HG03457 (cell line): ENCODE data around the gene NOLC1.

Experiments
- ATAC-seq: cut with Tn5 transposase; IDR thresholded peaks from one replicate; pipeline ENCODE4 v1.9.1; 2021; ENCODE audit warnings: moderate number of reproducible peaks; ENCODE audit not compliant: unreplicated experiment

Gene NOLC1

DNA sequence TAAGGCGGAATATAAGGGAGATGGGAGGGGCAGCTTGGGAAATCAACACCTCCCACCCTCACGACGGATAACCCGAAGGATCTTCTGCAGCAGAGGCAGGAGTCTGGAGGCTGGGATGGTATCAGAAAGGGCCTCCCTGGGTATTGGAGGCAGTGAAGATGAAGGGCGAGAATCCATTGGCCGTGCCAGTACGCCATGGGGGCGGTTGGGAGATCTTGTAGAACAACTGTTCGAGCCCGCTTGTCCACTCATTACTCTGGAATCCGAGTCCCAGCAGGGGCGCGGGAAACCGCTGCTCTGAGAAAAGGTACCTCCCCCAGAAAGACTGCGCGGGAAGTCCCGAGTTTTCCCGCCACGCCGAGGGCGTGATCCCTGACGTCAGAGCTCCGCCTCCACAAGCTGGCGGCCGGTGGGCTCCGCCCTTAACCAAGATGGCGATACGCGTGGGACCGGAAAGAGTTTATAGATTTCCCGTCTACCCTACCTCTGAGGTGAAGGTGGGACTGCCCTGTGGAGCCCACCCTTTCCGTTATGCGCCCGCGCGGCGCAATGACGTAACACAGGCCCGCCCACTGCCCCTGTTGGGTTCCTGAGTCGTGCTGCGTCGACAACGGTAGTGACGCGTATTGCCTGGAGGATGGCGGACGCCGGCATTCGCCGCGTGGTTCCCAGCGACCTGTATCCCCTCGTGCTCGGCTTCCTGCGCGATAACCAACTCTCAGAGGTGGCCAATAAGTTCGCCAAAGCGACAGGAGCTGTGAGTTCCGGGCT, at the start of gene NOLC1:
TSS of gene NOLC1 (plus strand) at position 616 of the 771 bp plus-strand sequence. CDS start at position 638, 22 bp downstream.
- peak; percentile 84 for ATAC-seq

DNA sequence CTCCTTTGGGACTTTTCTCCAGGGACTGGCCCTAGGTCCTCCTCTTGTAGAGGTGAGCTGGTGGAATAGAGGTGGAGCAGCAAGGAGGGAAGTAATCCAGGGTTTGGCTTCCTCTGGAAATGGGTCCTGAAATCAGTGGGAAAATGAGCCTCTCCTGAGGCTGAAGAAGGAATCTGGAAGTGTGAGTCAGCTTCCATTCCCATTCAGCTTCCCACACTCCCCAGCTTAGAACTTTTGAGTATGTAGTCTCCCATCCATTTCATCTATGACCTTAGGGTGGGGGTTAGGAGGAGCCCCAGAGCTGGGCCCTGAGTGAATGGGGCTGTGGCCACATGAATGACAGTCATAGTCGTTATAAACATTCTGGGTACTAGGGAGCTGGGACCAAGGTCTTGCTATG, 49.8 kb upstream of the NOLC1 start:
- ATAC-seq: no peak

DNA sequence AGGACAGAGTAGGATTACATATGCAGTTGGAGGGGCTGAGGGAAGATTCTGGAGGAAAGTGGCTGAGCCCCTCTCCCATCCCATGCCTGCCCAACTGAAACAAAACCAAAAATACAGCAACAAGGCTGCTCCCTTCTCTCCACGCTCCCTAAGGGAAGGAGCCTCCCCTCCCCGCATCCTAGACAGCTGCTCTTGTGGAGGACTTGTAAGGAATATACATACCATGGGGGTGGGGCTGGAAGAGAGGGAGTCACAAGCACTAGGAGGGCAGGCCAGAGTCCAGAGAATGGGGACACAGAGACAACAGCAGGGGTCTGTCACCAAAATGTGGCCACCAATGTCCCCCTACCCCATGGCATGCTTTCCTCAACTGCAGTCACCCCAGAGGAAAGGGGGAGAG, 45.2 kb upstream of the NOLC1 start:
- no peak for ATAC-seq

DNA sequence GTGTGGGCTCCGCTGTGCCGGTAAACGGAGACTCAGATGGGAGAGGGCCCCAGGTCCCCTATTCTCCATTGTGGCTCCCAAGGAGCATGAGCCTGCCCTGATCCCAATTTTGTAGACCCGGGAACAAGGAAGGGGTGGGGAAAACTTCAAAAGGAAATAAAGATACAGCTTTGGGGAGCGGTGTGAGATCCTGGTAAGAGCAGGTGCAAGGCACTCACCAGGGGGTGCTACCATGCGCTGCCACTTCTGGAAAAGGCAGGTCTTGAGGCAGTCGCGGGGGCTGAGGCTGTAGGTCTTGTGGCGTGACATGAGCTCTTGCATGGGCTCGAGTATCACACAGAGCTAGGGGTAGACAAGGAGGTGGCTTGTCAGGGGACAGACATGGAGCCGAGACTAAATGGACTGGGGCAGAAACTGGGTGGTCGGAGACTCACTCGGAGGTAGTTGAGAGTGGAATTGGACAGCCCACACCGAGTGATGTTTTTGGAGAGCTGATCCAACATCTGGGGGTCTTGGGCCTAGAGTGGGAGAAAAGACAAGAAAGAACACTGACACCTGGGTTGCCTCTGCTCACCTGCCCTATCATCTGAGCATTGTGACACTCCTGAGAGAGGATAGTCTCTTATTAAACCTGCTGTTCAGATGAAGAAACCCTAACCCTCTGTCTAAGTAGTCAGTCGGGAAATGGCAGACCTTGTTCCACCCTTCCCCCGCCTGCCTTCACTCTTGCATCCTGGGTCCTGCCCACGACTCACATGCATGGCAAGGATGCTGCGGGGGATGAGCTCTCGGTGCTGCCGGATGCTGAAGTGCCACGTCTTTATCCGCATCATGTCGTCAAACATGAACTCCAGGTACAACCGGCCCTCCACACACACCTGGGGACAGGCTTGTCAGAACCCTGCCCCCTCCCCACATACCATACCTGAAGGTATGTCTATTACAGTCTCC, 42.7 kb upstream of the NOLC1 start:
- ATAC-seq: no peak

DNA sequence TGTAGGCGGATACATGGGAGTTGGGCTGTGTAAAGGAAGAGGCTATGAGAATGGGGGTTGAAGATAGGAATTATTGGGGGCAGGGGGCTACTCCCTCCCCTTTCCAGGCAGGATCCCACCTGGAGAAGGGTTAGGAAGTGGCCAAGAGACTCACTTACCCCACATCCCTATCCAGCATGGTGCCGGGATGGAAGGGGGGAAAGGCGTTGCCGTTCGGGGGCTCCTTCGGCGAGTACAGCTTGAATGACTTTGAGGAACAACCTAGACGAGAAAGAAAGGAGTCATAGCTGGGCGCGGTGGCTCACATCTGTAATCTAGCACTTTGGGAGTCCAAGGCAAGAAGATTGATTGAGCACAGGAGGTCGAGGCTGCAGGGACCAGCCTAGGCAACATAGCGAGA, 40.9 kb upstream of the NOLC1 start:
- no peak for ATAC-seq

DNA sequence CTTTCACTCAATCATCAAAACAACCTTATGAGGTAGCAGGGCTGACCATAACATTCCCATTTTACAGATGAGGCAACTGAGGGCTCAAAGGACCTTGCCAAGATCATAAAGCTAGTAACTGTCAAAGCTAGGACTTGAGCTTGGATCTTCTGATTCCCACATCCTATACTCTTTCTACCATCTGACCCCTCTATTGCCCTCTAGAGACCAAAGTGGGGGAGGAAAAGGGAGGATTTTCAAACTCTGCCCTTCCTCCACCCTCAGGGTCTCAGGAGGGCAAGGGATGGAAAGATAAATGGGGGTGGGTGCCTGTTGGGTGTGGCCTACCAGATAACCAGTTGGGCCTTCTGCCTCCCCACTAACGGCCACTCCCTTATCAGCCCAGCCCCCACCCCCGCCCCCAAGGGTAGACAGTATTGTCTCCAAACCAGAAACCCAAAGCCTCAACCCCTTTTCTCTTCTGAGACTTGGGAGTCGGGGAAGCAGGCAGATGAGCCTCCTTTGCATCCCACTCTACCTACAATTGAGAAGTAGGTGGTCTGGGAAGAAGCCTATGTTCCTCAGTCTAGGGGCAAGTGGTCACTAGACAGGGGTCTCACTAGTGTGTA, 39.9 kb upstream of the NOLC1 start:
- ATAC-seq: no peak

DNA sequence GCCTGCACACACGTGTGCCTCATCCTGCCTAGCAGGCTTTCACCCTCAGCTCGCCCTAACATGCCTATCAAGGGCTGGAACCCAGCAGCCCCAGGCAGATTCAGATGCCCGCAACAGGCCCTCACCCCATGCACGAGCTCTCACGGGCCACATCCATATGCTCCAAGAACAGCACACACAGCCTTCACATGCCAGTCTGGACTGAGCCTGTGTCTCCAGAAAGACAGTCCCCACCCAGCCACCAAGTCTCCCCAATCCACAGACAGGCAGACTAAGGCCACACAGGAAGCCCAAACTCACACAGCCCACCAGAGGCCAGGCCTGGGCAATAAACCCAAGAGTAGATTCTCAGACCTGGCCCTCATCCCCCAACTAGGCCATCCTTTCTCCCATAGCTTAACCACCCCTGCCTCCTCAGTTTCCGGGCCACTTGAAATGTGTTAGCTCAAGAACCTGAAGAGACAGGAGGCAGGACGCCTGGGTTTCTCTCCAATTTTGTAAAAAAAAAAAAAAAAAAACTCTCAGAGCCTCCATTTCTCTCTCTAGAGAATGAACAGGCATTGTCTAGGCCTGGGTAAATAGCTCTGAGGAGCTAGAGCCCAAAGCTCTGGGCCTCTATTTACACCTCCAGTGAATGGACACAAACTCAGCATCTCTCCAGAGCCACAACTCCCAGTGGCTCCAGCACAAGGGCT, 38.8 kb upstream of the NOLC1 start:
- ATAC-seq: no peak

DNA sequence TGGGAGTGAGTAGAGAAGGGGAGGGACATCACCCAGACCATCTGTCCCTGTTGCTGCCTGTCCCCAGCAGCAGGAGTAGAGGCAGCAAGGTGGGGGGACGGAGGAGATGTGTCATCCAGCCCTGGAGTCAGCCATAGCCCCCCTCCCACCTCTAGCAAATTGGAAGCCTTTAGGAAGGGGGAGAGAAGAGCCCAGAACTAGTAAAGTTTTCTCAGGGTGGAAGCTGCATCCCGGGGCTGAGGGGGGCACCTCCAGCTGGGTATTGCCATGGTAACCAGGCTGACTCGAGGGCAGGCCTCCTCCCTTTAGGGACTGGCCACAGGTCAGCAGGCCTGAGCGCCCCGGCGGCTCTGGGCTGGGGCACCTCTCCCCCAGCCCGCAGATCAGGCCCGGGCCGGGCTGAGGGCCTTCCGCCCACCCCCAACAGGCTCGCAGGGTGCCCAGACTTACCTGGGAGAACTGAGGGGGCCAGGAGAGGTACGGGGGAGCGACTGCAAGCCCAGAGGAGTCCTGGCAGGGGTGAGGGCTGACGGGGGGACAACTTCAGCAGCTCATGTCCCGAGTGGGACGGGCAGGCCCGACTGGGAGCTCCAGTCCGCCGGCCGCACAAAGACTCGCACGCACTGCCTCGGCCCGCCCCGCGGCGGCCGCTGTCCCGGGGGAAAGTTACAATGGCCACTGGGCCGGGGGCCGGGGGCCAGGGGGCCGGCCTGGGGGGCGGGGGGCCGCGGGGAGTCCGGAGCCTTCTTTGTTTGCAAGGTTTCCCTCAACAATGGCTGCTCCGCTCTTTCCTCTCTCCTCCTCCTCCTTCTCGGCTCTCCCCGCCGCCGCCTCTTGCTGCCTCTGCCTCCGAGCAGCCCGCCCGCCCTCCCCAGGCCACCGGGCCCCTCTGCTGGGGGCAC, 38.0 kb upstream of the NOLC1 start:
- no peak for ATAC-seq

DNA sequence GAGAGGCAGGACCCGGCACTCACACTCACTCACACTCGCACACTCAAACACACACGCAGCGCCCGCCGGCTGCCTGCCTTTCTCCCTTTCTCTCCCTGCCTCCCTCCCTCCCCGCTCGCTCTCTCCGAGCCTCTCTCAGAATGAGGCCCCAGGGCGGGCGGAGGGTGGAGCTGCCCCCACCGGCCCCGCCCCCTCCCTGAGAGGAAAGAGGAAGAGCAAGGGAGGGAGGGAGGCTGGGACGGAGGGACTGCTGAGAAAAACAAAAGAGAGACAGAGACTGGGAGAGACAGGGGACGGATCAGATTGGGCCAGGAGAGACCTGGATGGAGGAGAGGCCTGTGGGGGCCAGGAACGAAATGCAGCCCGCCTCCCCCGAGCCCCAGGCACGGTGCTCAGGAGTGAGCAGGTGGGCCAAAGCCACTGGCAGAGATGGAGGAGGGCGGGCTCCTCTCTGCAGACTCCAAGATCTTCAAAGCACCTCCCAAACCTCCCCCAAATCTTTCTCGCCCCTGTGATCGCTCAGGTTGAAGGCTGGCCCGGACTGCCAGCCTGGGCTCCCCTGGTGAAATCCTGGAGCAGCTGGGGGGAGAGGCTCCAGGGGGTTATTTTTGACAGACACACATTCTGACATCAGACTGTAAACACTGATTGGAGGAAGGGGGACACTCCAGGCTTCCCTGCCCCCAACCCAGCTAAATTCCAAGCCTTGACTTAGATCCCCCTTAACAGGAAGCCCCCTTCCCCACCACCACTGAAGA, 37.1 kb upstream of the NOLC1 start:
- ATAC-seq: peak; percentile 42

DNA sequence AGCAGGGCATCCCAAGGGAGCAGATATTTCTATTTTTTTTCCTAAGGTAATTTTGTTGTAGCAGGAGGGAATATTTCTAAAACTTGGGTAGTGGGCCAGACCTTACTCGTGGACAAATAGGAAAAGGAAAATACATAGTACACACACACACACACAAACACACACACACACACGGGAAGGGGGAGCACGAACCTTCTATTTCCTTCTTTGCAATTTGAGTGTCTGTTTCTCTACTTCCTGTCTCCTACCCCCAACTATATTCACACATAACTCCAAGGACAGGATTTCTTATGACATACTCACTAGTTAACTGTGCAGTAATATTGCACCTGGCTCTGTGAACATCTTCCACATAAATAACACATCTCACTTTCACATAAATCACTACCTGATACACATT, 36.4 kb upstream of the NOLC1 start:
- no peak for ATAC-seq

DNA sequence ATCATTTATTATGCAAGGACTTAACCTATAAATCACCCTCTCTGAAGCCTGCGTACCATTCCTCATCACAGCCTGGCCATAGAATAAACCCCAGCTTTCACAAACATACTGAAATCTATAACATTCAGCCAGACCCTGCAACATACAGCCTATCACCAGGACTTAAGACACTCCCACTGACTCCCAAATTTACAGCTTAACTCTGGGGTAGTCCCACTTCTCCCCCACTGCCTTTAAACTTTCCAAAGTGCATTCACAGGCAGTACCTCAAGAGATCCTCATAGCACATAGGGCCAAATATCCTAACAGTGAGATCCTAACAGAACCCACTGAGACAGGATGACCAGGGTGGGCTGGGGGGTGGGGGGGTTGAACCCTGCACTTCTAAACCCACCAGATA, 35.5 kb upstream of the NOLC1 start:
- ATAC-seq: no peak

DNA sequence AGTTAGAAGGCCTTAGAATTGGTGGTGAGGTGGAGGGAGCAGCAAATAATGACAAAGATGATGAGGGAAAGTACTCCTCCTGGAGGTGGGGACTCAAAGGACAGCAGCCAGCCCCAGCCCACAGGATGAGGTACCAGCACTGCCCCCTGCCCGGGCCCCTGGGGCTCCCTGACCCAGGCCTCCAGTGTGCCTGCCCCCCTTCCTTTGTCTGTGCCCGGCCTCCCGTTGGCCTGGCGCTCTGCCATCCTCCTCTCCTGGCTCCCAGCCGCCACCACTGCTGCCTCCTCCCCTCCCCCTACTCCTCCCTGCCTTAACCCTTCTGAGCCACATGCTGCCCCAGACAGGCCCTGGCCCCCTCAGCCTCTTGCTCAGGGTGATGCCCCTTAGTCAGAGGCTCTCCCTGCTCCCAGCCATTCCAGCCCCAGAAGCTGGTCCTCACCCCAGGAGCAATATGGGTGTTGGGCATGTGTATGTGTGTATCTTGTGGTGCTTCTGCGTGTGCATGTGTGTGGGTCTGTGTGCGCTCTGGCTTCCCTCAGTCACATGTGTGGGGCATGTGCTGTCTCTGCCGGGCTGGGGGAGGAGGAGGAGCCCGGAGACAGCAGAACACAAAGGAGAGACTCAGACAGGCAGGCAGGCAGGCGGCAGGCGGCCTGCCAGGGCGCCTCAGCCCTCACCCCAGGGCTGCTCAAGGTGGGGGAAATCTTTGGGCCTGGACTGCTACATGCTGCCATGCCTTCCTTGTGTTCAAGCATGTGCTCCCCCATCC, 34.6 kb upstream of the NOLC1 start:
- no peak for ATAC-seq

DNA sequence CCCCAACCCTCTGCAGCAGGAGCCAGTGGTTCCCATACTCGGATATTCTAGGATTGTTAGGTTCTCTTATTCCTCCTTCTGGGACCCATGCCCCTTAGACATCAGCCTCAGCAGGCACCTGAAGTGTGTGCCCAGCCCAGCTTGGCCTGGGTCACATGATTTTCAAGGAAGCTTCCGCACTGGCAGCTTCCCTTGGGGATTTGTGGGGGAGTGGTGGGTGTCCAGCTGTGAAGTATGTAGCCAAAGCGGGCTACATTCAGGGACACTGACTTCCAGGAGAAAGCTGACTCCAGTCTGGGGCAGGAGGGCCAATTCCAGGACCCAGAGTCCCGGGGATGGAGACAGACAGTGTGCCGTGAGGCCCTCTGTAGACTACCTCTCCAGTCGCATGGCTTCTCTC, 33.3 kb upstream of the NOLC1 start:
- ATAC-seq: no peak

DNA sequence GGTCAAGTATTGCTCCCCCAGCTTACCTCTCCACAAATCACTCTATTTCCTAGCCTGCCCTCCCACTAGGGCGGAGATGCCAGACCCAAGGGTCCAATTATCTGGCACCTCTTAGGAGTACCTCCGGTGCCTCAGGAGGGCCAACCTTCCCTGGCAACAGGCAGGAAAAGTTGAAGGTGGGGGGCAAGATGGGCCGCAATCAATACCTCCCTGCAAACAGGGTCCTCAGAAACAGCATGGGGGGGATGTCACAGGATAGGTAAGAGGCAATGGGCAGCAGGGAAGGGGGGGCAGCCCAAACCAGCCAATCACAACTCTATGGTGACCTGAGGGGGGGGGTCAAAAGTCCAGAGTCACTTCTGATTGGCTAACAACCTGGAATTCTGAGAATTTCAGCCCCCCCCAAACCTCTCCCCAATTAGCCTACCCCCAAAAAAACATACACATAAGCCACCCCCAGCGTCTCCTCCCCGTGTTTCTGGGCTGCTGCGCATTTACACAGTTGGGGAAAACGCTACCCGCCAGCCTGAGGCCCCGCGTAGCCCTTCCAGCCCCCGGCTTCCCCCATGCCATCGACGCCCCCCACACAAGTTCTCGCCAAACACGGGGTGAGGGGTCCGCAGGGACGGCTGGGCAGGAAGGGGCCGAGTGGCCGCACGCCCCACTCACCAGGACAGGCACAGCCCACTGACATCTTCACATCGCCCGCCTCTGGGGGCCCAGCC, 32.6 kb upstream of the NOLC1 start:
- ATAC-seq: peak; percentile 6

DNA sequence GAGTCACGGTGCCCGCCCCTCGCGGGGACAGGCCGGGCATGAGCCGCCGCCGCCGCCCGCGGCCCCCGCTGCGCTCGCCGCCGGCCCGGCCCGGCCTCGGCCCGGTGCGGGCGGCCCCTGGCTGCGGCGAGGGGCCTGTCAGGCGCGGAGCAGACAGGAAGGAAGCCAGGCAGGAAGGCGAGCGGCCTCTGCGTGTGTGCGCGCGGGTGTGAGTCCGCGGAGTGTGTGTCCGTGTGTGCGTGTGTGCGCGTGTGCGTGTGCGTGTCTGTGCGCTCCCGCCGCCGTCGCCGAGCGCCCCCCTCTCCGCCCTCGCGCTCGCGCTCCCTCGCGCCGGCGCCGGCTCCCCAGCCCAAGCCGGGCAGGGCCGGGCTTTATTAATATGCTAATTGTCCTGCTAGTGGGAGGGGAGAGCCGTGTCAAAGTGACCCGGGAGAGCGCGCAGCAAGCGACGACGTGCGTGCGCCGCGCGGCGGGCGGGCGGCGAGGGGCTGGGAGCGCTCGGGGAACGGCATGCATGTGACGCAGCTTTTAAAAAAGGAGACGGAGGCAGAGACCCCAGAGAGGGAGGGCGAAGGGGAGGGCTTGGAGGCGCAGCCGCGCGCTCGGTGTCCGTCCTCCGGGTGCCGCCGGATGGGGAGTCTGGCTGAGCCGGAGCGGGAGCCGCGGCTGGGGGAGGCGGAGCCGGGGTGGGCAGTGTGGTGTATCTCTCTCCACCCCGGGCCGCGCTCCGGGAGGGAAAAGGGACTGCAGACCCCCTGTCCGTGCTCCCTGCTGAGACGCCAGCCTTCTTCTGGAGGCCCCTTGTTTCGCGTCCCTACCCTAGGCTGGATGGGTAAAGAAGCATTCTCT, 31.8 kb upstream of the NOLC1 start, which contains the start of gene LDB1:
TSS of gene LDB1 (minus strand) at position 227 of the 849 bp plus-strand sequence. CDS start 258 bp downstream, outside the sequence.
- peak; percentile 36 for ATAC-seq

DNA sequence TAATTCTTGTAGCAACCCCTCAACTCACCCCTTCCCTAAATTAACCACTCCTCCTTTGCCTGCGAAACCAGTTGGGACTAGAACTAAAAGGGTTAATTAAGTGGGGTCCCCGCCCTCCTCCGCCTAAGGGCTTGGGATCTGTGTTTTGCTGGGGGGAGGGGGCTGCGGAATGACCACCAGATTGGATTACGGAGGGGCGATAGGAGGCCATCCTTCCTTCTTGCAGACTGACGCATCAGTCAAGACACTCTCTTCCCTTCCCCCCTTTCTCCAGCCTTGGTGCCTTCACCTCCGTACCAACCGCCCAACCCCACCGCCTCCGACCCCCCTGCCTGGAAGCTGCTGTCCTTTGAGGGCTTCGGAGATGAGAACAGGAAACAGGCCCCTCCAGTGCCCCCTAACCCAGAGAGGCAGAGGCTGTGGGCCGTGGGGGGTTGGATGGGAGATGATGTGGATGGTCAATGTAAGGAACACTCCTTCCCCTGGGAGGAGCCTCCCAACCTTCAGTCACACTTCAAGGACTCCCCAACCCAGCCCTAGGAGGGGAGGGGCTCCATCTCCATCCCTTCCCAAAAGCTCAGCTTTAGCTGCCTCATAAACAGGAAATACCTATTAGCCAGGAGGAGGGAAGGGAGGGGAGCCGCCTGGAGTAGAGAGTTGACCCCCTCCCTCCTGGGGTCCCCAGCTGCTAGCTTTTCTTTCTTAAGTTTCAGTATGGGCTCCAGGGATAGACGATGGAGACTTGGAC, 31.0 kb upstream of the NOLC1 start:
- ATAC-seq: no peak
